ENCODE results near the gene CLCNKA.

DNA sequence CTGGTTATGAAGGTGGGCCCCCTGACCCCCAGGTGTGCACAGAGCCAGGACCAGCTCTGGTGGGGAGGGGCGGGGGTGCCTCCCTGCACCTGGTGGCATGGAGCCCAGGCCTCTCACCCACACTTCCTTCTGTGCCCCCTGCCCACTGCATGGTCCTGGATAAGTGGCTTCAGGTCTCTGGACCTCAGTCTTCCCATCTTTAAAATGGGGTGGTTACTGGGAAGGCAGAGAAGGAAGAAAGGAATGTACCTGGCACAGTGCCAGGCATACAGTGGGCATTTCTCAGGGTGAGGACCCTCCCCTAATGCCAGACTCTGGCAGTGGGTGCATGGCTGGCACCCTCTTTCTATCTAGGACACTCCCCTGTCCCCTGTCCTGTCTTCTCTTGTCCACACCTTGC lies 7.5 kb downstream of the CLCNKA start:
- no peak for TF ChIP-seq EP300 (IDR thresholded peaks at IDR 0.05; ENCODE audit: borderline replicate concordance)
- TF ChIP-seq, protein P1, sequence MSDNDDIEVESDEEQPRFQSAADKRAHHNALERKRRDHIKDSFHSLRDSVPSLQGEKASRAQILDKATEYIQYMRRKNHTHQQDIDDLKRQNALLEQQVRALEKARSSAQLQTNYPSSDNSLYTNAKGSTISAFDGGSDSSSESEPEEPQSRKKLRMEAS (IDR thresholded peaks at IDR 0.05): no peak
- no peak for TF ChIP-seq TEAD4 (IDR thresholded peaks at IDR 0.05)
- TF ChIP-seq CREB1 (IDR thresholded peaks at IDR 0.05; ENCODE audit: low read depth): no peak
- TF ChIP-seq ZBTB7A (IDR thresholded peaks at IDR 0.05; ENCODE audit: low read depth): no peak
- TF ChIP-seq, protein P2, sequence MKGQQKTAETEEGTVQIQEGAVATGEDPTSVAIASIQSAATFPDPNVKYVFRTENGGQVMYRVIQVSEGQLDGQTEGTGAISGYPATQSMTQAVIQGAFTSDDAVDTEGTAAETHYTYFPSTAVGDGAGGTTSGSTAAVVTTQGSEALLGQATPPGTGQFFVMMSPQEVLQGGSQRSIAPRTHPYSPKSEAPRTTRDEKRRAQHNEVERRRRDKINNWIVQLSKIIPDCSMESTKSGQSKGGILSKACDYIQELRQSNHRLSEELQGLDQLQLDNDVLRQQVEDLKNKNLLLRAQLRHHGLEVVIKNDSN (IDR thresholded peaks at IDR 0.05): no peak
- TF ChIP-seq, protein P3, sequence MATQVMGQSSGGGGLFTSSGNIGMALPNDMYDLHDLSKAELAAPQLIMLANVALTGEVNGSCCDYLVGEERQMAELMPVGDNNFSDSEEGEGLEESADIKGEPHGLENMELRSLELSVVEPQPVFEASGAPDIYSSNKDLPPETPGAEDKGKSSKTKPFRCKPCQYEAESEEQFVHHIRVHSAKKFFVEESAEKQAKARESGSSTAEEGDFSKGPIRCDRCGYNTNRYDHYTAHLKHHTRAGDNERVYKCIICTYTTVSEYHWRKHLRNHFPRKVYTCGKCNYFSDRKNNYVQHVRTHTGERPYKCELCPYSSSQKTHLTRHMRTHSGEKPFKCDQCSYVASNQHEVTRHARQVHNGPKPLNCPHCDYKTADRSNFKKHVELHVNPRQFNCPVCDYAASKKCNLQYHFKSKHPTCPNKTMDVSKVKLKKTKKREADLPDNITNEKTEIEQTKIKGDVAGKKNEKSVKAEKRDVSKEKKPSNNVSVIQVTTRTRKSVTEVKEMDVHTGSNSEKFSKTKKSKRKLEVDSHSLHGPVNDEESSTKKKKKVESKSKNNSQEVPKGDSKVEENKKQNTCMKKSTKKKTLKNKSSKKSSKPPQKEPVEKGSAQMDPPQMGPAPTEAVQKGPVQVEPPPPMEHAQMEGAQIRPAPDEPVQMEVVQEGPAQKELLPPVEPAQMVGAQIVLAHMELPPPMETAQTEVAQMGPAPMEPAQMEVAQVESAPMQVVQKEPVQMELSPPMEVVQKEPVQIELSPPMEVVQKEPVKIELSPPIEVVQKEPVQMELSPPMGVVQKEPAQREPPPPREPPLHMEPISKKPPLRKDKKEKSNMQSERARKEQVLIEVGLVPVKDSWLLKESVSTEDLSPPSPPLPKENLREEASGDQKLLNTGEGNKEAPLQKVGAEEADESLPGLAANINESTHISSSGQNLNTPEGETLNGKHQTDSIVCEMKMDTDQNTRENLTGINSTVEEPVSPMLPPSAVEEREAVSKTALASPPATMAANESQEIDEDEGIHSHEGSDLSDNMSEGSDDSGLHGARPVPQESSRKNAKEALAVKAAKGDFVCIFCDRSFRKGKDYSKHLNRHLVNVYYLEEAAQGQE (IDR thresholded peaks at IDR 0.05; ENCODE audit: low read depth): no peak
- no peak for TF ChIP-seq TAF1 (IDR thresholded peaks at IDR 0.05; ENCODE audit: low read depth)
- no peak for TF ChIP-seq FOXM1 (IDR thresholded peaks at IDR 0.05; ENCODE audit: borderline replicate concordance, low read depth)
- no peak for TF ChIP-seq RAD21 (IDR thresholded peaks at IDR 0.05; ENCODE audit: low read depth)
- peak; percentile 68 for TF ChIP-seq NFIC (IDR thresholded peaks at IDR 0.05)
- no peak for TF ChIP-seq EGR1 (IDR thresholded peaks at IDR 0.05)
- TF ChIP-seq YY1 (IDR thresholded peaks at IDR 0.05; ENCODE audit: low read depth): no peak
